GM23338 (cell line): Measurements from ENCODE around the gene WDR19.

Experiments
- CTCF ChIP-seq, 2 experiments: fragments of 200-600 bp in 1 of 2; sonication (generic) in 1 of 2; conservative IDR thresholded peaks; 2 replicates each; pipeline versions ENCODE4 v1.5.1 to v1.6.1; 2016 to 2017; ENCODE audit warnings: antibody characterized with exemption in 2 of 2, low read depth in 2 of 2, mild to moderate bottlenecking in 2 of 2, moderate library complexity in 1 of 2
- EZH2phosphoT487 ChIP-seq: fragments of 200-600 bp; sonication (generic); IDR thresholded peaks from one replicate; pipeline ENCODE4 v1.8.1; 2018; ENCODE audit warnings: antibody characterized with exemption; ENCODE audit not compliant: unreplicated experiment
- NANOG ChIP-seq: IDR thresholded peaks from 2 replicates; pipeline ENCODE4 v1.6.1; 2016; ENCODE audit warnings: antibody characterized with exemption, borderline replicate concordance

- TF ChIP-seq CTCF (conservative IDR thresholded peaks at IDR 0.05; ENCODE audit: low read depth in 2 of 2) (no peak), EZH2phosphoT487 (no peak), NANOG (no peak)
These were observed 49.8 kb downstream of the WDR19 start for GRCh38 chr4:39232100-39232499.
